ENCODE measurements around the gene SLC25A22. TPM values are rescaled to one million over a fixed set of nuclear protein-coding genes. Genes with fewer than 3 reads are reported as not detected.

SLC25A22 gene
- total and polyA plus RNA-seq, 8 donors: 12.5 to 29.4 (median 17.0) TPM

DNA sequence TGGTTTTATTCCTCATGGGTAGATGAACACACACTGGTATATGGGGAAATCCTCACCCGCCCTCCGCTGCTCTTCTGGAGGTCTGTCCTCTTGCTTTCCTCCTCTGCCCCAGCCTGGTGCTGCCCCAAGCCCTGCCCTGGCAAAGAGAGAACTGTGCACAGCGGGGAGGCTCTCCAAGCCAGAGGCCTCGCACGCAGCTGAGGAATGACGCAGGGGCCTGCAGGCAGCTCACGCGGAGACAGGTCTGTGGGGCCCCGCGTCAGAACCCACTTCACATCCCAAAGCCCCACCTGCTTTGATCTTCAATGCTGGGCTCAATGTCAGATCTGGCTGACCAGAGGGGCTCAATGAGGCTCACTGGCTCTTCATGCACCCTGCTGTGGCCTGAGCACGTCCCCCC lies 30.8 kb downstream of the SLC25A22 start:
- no peaks in the 10 kb centered on the region for H3K9me3 ChIP-seq
- H3K36me3 ChIP-seq: peaks cover 0 to 83% of the 10 kb centered on the region in 2 donors
- intact Hi-C loops (cut with DNase I): no loop called here
- no peak for DNase-seq
- peaks cover 0 to 7% of the 10 kb centered on the region in 2 donors for H3K4me1 ChIP-seq
- TF ChIP-seq, protein P1, sequence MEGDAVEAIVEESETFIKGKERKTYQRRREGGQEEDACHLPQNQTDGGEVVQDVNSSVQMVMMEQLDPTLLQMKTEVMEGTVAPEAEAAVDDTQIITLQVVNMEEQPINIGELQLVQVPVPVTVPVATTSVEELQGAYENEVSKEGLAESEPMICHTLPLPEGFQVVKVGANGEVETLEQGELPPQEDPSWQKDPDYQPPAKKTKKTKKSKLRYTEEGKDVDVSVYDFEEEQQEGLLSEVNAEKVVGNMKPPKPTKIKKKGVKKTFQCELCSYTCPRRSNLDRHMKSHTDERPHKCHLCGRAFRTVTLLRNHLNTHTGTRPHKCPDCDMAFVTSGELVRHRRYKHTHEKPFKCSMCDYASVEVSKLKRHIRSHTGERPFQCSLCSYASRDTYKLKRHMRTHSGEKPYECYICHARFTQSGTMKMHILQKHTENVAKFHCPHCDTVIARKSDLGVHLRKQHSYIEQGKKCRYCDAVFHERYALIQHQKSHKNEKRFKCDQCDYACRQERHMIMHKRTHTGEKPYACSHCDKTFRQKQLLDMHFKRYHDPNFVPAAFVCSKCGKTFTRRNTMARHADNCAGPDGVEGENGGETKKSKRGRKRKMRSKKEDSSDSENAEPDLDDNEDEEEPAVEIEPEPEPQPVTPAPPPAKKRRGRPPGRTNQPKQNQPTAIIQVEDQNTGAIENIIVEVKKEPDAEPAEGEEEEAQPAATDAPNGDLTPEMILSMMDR (IDR thresholded peaks at IDR 0.05): no peak
- H3K4me3 ChIP-seq: no peak overlapping the region
- H3K27ac ChIP-seq: no peak overlapping the region
- no peak for ATAC-seq
- no peaks in the 10 kb centered on the region for H3K27me3 ChIP-seq

DNA sequence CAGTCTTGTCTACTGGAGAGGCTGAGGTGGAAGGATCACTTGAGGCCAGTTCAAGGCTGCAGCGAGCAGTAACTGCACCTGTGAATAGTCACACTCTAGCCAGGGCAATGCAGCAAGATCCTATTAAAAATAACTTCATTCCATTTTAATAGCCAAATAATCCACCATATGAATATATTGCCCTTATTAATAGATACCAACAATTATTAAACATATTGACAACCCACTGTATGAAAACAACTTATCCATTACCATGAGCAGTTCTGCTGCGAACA lies 31.2 kb downstream of the SLC25A22 start:
- intact Hi-C loops (cut with DNase I): no loop called here
- no peaks in the 10 kb centered on the region for H3K9me3 ChIP-seq
- H3K36me3 ChIP-seq: peaks cover 0 to 83% of the 10 kb centered on the region in 2 donors
- H3K4me1 ChIP-seq: peaks cover 0 to 11% of the 10 kb centered on the region in 2 donors
- DNase-seq (no peak), ATAC-seq (no peak)
- no peak overlapping the region for H3K4me3 ChIP-seq
- no peak overlapping the region for H3K27ac ChIP-seq
- H3K27me3 ChIP-seq: no peaks in the 10 kb centered on the region
- TF ChIP-seq, protein P1 (IDR thresholded peaks at IDR 0.05): no peak

DNA sequence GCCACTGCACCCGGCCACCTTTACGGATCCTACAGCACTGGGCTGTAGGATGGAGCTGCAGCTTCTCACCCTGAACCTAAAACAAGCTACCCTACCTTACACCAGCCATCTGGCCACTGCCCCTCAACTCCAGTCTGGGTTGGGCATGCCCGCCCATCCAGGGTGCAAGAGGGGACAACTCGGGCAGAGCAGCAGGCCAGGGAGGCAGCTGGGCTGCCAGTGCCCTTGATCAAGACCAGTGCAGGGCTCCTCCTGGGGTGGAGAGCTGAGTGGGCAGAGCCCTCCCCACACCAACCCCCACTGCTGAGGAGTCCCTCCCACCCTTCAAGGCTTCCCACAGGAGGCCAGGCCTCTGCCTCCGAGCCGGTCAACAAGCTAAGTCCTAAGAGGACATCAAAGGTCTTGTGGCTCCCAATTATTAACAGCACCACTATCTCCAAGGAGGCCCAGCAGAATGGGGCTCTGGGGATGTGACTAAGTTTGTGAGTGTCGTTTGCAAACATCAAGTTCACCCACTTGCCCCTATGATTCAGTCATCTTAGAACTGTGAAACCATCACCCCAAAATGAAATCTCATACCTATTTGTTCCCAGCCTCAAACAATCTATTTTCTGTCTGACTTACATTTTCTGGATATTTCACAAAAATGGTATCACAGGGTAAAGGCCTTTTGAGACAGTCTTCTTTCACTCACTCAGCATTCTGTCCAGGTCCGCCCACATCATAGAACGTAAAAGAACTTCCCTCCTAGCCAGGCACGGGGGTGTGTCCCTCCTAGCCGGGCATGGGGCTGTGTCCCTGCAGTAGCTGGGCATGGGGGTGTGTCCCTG lies 31.8 kb downstream of the SLC25A22 start:
- TF ChIP-seq, protein P1 (IDR thresholded peaks at IDR 0.05): no peak
- Histone ChIP-seq H3K4me3 (no peak overlapping the region), H3K27me3 (no peaks in the 10 kb centered on the region), H3K4me1 (peaks cover 0 to 12% of the 10 kb centered on the region in 2 donors), H3K36me3 (peaks cover 0 to 83% of the 10 kb centered on the region in 2 donors), H3K9me3 (no peaks in the 10 kb centered on the region), H3K27ac (no peak overlapping the region)
- DNase-seq (no peak), ATAC-seq (no peak)
- intact Hi-C loops (cut with DNase I): no loop called here

DNA sequence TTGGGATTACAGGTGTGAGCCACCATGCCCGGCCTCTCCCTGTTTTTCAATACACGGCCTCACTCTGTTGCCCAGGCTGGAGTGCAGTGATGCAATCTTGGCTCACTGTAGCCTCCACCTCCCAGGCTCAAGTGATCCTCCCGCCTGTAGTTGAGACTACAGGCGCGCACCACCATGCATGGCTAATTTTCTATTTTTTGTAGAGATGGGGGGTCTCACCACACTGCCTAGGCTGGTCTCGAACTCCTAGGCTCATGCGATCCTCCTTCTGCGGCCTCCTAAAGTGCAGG lies 32.3 kb downstream of the SLC25A22 start:
- TF ChIP-seq, protein P1 (IDR thresholded peaks at IDR 0.05): no peak
- Histone ChIP-seq H3K27me3 (no peaks in the 10 kb centered on the region), H3K36me3 (peaks cover 0 to 83% of the 10 kb centered on the region in 2 donors), H3K4me3 (no peak overlapping the region), H3K27ac (no peak overlapping the region), H3K4me1 (peaks cover 0 to 12% of the 10 kb centered on the region in 2 donors), H3K9me3 (no peaks in the 10 kb centered on the region)
- intact Hi-C loops (cut with DNase I): no loop called here
- ATAC-seq (no peak), DNase-seq (no peak)

DNA sequence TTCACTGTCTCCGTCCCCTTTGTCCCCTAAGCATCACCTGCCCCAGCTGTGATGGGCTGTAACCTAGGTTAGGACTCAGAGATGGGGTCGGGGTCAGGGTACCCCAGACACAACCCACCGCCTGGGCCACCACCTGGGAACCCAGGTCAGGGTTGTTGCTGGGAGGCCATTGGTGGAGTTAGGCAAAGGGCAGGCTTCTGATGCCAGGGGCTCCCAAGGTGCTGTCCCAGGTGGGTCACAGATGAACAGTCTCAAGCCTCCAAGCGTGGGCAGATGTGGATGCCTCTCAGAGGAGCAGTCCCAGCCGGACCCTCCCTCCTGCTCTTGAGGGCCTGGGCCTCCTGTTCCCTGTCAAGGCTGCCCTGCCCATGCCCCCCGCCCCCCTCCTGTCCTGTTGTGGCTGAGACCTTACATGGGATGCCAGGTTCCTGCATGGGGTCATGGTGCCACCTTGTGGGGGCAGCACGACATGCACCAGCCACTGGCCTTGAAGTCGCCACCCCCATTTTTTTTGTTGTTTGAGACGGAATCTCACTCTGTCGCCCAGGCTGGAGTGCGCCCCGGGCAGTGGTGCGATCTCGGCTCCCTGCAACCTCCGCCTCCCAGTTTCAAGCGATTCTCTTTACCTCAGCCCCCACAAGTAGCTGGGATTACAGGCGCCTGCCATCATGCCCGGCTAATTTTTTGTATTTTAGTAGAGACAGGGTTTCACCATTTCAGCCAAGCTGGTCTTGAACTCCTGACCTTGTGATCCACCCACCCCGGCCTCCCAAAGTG lies 32.9 kb downstream of the SLC25A22 start:
- DNase-seq (peak in 2 of 4 donors; percentile 55 to 83), ATAC-seq (peak; percentile 45)
- Histone ChIP-seq H3K27ac (no peak overlapping the region), H3K36me3 (peaks cover 0 to 83% of the 10 kb centered on the region in 2 donors), H3K9me3 (no peaks in the 10 kb centered on the region), H3K27me3 (no peaks in the 10 kb centered on the region), H3K4me3 (no peak overlapping the region), H3K4me1 (peaks cover 0 to 12% of the 10 kb centered on the region in 2 donors)
- TF ChIP-seq, protein P1 (IDR thresholded peaks at IDR 0.05): peak; percentile 47 to 62
- intact Hi-C loops (cut with DNase I): no loop called here
